HPDE6-E6E7 (cell line): ENCODE data around the gene SLC17A5.
"Not testable (repeated sequence)": the region's sequence is repeated elsewhere in the genome, so short reads cannot be mapped to it uniquely, and the experiment has no call there.

Source experiments
- DNase-seq: peaks from one replicate; pipeline ENCODE4 v3.0.0; 2011; ENCODE audit warnings: missing footprints; ENCODE audit errors: extremely low spot score

The SLC17A5 gene

DNA sequence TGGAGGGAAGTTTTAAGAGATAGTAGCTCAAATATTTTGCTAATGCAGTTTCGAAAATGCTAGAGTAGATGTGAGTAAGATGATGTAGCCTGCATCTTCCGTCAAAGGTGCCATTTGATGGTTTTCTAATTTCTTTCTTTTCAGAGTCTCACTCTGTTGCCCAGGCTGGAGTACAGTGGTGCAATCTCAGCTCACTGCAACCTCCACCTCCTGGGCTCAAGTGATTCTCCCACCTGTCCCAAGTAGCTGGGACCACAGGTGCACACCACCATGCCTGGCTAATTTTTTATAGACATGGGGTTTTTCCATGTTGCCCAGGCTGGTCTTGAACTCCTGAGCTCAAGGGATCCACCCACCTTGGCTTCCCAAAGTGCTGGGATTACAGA, 87.3 kb downstream of the SLC17A5 start:
- DNase-seq = not testable (repeated sequence)

DNA sequence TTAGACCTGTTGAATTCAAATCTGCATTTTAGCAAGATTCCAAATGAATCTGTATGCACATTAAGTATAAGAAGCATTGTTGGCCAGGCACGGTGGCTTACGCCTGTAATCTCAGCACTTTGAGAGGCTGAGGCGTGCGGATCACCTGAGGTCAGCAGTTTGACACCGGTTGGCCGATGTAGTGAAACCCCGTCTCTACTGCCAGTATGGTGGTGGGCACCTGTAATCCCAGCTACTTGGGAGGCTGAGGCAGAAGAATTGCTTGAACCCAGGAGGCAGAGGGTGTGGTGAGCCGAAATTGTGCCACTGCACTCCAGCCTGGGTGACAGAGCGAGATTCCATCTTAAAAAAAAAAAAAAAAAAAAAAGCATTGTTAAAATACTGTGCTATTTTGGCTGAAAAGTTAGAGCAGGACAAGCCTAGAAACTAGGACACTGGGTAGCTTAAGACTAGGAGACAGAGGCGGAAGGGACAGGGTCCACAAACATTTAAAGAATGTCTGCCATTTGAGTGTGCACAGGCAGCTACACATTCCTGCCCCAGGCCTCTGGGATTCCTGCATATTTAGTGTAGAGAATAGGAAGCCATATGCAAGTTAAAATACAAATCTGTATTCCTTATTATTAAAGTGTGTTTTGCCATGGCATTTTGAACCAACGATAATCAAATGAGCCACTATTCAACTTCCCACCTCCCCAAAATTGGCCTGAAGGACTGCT, 87.9 kb downstream of the SLC17A5 start:
- no peak for DNase-seq

GRCh38 chr6:73564578-73565345, 89.0 kb downstream of the SLC17A5 start:
- no peak for DNase-seq

GRCh38 chr6:73562558-73562957, 91.2 kb downstream of the SLC17A5 start:
- DNase-seq = no peak

DNA sequence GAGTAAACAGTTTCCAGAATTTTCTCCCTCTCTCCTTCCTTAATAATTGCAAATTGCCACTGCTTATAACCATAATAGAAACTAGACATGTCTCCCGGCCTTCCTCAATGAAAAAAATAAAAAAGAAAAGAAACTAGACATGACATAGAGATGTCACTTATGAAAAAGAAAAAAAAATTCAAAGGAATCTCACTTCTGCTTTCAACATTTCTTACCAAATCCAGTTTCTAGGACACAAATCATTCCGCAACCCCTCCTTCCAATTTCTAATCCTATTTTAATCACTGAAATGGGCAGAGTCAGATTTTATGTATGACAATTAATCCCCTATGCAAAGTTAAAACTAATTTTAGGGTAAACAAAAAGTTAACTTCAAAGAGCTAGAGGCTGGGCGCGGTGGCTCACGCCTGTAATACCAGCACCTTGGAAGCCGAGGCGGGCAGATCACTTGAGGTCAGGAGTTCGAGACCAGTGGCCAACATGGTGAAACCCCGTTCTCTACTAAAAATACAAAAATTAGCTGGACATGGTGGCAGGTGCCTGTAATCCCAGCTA, 92.9 kb downstream of the SLC17A5 start:
- DNase-seq = no peak

DNA sequence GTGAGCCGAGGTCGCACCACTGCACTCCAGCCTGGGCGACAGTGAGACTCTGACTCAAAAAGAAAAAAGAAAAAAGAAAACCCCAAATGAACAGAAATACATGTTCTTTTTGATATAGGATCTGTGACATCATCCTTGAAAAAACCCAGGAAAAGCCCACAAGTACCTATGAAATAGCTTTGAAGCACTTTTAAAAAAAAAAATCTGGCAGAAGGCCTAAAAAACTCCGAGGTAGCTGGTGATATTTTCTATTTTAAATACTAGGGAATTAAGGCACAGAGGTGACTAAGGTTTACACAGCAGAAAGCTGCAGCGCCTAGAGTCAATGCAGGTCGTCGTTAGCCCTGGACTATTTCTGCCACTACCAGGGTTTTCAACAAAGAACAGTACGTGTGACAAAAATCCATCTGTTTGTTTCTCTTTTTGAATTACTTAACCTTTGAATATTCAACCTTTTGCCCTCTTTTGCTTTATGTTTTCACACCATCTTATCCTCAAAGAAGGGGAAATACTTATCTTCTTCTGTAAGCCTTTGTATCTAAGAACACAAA, 93.5 kb downstream of the SLC17A5 start:
- DNase-seq = no peak

- DNase-seq = not testable (repeated sequence)
Observed at GRCh38 chr6:73559399-73559794, 94.4 kb downstream of the SLC17A5 start.

DNA sequence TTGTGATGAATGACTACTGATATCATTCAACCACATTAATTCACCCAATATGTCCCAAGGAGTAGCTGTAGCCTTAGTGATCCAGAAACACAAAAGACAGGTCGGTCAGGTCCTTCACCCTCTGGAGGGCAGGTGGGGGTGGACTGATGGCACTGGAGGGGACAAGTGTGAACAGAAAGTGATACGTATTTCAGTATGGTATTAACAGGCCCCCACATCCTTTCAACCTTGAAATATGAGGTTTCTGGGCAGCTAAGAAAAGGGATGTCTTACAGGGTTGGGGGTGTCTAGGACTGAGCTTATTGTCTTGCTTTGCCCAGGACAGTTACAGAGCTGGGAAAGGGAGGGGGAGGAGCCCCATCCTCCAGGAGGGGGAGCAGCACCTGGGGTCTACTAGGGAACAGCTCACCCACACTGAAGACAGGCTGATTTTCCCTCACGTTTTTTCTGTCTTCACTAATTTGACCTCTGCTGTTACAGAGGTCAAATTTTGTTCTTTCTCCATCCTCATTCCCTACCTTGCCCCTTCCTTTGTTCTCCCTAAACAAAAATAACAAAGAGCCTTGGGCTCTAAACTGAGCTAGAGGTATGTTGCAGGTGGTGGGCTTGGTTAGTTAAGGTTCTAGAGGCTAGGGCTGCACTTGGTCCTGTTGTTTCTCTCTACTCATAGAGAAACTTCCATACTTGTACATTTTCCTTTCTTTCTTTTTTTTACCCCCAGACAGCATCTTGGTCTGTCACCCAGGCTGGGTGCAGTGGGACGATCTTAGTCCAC, 95.0 kb downstream of the SLC17A5 start:
- no peak for DNase-seq

- no peak for DNase-seq
Observed at GRCh38 chr6:73556836-73557235, 97.0 kb downstream of the SLC17A5 start.

DNA sequence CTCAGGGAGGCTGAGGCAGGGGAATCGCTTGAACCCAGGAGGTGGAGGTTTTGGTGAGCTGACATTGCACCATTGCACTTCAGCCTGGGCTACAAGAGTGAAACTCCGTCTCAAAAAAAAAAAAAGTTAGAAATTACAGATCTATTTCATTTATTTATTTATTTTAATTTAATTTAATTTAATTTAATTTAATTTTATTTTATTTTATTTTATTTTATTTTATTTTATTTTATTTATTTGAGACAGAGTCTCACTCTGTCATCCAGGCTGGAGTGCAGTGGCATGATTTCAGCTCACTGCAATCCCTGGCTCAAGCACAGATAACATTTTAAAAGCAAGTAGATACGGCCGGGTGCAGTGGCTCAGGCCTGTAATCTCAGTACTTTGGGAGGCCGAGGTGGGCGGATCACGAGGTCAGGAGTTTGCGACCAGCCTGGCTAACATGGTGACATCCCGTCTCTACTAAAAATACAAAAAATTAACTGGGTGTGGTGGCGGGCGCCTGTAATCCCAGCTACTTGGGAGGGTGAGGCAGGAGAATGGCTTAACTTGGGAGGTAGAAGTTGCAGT, 98.3 kb downstream of the SLC17A5 start:
- not testable (repeated sequence) for DNase-seq

GRCh38 chr6:73551115-73551514, 102.7 kb downstream of the SLC17A5 start:
- not testable (repeated sequence) for DNase-seq

GRCh38 chr6:73548458-73549446, 105.0 kb downstream of the SLC17A5 start:
- no peak for DNase-seq

- DNase-seq = no peak
Observed at GRCh38 chr6:73547036-73547435, 106.8 kb downstream of the SLC17A5 start.
